Measurements from ENCODE around the gene ATG16L1.

The ATG16L1 gene

DNA sequence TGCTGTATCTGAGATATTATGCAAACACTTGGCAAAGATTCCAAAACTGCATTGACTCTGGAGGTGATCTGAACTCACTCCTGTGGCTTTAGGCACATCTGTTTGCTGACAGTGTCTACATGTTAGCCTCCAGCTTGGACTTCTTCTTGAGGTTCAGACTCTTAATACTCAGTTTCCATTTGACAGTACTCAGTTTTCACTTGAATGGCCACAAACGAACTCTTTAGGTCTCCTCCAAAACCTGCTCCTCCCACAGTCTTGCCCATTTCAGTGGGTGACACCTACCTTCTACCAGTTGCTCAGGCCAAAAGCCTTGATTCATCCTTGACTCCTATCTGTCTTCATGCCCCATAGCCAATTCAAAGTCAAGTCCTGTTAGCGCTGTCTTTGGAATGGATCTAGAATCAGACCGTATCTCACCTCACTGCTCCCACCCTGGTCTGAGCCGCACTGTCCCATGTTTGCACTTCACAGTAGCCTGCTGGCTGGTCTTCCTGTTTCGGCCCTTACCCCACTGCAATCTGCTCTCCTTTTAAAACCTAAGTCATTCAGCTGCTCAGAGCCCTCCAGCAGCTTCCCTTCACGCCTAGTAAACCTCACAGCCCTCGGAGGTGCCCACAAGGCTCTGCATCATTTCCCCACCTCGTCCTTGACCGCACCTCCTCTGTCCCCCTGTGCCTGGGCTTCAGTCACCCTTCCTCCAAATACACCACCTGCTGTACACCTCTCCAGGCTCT, 10.5 kb downstream of the ATG16L1 start:
- no peak for DNase-seq

DNA sequence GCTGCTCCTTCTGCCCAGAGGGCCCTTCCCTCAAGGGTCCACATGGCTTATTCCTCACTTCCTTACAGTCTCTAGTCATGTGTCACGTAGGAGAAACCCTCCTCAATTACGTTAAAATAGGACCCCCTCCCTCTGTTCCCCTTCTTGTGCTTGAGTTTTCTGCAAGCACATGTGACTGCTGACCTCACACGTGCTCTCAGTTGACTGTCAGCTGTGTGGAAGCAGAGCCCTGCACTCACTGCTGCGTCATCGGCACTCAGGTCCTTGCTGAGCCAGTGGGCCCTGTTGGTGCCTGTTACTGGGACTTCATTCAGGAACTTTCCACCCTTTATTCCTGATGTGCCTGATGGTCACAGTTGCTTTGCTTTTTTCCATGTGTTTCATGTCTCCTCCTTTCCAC, 11.1 kb downstream of the ATG16L1 start:
- DNase-seq, result no peak

DNA sequence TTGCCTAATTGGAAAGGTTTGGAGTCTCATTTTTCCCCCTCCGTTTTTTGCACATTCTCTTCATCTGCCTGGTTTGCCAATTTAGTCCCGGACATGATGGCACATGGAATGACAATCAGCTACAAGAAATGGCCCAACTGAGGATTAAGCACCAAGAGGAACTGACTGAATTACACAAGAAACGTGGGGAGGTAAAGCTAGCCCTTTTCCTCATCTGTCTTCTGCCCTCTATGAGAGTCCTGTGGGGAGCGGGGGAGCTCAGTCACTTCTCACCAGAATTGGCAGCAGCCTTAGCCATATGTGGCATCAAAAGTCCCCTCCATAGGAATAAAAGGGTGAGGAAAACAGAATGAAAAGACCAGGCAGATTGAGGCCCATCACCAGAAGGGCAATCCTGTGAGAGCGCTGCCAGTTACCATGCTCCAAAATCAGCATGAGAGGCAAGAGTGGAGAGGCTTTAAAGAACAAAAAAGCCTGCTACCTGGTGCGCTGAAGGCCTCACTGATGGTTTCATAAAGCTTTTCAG, 11.6 kb downstream of the ATG16L1 start:
- DNase-seq, result no peak

DNA sequence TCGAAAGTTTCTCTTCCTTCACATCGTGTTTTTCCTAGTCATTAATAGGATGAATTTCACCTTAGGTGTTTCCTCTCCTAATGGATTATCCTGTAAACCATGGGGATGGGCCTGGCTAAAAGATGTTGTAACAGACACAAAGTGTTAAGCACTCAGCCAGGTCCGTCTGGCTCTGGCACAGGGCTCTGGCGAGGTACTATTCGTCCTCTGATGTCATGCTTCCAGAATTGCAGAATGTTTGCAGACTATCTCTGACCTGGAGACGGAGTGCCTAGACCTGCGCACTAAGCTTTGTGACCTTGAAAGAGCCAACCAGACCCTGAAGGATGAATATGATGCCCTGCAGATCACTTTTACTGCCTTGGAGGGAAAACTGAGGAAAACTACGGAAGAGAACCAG, 13.2 kb downstream of the ATG16L1 start:
- no peak for DNase-seq

DNA sequence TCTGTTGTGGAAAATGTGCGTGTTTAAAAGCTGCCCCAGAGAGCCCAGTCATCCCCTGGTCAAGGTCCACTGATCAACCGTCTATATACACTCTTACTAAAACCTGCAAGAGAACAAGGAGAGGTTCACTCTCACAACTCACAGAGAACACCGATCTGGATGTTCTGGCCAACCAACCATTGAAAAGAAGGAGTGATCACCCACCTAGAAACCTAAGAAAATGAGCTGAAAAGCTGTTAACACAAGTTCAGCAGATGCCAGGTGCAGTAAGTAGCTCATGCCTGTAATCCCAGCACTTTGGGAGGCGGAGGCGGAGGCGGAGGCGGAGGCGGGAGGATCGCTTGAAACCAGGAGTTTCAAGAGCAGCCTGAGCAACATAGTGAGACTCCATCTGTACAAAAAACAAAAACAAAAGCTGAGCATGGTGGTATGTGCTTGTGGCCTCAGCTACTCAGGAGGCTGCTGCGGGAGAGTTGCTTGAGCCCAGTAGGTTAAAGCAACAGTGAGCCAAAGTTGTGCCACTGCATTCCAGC, 14.5 kb downstream of the ATG16L1 start:
- DNase-seq, result no peak

DNA sequence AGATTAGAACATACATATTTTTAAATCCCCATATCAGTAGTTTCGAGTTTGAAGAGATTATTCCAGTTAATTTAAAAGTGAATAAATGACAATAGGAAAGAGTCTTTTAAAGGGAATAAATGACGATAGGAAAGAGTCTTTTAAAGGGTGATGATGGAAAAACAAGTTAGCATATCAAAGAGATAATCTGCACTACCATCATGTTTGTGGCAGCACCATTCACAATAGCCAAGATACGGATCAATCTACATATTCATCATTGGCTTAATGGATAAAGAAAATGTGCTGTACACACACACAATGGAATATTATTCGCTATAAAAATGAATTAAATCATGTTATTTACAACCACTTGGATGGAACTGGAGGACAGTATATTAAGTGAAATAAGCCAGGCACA, 15.0 kb downstream of the ATG16L1 start:
- DNase-seq, result no peak

DNA sequence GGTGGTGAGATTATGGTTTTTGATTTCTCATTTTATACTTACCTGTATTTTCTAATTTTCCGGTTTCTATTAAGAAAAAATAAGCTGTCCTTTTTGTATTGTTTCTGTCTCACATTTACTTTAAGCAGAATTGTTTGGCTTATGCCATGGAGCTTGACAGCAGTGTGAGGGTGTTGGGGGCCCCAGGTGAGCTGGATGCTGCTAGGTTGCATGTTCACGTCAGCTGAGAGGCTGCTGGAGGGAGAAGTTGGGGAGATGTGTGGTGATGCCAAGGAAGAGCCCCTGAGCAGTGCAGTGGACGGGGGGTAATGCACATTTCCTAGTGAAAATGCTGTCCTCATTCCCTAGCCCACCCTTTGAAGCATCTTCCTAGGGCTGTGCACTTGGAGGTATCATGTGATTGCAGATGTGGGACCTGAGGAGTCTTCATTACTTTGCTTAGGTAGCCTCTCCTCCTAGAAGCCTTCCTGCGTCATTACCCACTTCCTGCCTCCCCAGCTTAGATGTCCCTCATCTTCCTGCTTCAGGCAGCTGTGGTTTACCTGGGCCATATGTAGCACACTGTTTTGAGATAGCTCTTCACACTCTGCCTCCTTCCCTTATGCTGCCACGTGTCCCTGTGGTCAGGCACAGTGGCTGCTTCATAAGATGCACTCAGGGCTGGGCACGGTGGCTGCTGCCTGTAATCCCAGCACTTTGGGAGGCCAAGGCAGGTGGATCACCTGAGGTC, 16.2 kb downstream of the ATG16L1 start:
- peak; percentile 78 for DNase-seq

DNA sequence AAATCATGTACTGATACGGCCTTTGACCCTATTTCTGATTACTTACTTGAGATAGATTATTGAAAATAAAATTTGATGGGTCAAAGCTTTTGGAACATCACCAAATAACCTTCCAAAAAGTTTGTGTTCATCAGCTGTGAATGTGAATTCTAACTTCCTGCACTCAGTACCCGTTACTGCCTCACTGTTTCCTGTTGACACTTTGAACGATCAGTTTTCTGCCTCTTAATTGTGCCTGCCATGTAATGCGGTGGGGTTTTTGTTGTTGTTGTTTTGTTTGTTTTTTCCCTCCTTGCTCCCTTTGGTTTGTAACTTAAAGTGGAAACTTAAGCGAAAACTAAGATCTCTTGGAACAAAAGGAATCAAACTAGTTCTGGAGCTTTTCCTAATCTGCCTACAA, 18.9 kb downstream of the ATG16L1 start:
- DNase-seq, result no peak

DNA sequence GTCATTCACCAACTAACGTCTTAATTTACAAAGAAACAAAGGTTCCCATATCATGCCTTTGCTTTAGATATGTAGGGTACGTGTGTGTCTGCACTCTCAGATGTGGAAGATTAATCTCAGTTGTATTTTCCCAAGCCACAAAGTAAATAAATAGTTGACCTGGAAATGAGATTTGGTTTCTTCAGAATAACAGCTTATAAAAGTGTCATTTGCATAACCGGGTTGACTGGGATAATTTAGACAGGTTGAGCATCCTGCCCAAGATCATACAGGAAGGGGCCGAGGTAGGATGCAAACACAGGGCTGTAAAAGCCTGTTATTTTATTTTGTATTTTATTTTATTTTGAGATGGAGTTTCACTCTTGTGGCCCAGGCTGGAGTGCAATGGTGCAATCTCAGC, 19.5 kb downstream of the ATG16L1 start:
- no peak for DNase-seq

DNA sequence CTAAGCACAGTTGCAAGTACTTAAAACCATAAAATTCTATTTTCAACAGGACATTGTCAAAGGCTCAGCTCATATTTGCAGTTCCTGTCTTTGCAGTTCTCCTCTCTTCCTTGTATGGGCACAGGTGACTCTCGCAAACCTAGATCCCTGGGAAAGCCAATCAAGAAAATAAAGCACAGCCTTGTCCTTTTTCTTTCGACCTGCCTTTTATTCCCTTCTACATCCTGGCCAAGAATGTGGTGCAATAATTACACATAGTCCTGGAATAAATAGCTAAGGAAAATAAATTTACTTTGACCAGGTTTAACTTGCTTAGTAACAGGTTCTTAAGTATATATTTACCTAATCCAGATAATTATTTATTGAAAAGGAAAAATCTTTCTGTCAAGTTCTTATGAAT, 20.2 kb downstream of the ATG16L1 start:
- no peak for DNase-seq

DNA sequence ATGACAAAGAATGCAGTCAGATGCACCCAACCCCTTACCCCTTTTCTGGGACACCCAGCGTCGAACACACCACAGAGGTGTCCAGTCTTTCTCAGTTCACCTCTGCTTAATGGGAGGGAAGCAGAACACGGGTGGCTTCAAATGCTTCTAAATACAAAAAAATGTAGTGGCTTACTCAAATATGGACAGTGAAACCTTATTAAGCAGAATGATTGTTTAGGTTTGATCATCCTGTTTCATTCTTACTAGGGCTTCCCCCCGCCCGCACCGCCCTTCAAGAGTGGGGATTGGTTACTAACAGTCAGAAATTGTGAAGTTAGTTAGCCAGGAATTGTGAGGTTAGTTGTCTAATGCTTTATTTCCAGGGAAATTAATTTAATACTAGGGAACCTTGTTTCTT, 21.6 kb downstream of the ATG16L1 start:
- no peak for DNase-seq

DNA sequence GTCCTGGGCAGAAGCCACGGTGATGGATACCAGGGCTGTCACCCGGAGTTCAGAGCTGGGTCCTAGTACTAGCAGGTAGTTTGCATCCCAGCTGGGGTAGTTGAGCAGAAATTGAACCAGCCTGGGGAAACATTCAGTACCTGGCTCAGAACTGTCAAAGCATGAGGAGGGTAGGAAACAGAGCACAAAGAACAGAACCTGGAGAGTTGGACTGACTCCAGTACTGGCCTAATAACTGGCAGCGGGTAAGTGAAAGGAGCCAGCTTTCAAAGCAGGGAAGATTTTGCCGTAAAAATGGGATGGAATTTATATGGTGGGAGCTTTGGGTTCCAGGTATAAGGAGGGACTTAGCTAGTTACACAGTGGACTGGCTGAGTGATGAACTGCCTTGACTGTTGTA, 23.8 kb downstream of the ATG16L1 start:
- DNase-seq, result no peak

DNA sequence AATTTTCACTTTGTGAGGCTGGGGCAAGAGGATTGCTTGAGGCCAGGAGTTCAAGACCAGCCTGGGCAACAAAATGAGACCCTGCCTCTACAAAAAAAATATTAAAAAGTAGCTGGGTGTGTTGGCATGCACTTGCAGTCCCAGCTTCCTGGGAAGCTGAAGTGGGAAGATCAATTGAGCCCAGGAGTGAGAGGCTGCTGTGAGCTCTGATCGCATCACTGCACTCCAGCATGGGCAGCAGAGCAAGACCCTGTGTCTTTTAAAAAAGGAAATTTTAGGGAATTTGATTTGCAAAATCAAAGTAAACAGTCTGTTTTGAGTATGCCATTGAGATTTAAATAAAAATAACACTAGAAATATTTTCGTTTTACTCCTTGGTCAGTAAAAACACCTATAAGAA, 27.4 kb downstream of the ATG16L1 start:
- no peak for DNase-seq

DNA sequence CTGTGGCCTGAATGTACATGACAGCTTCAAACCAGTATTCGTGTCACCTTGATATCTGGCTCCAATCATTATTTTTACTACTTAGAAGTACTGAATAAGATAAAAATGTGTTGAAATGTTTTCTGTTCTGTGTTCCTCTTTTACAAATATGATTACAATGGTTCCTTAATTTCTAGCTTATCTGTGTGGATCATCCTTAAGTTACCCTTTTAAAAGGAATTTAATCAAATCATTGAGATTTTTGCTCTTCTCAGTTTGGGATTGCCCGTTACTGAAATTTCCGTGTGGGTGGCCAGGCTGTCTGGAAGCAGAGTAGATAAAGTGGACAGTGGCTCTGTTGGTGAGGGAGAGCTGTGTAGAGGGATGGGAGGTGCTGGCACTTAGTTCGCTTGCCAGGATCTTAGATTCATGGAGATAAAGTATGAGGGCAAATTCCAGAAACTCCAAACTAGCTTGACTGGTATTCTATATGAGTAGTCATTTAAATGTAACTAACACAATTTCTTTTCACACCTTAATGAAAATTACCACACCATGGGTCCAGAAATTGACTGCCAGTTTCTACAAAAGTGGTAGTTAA, 28.7 kb downstream of the ATG16L1 start:
- no peak for DNase-seq

DNA sequence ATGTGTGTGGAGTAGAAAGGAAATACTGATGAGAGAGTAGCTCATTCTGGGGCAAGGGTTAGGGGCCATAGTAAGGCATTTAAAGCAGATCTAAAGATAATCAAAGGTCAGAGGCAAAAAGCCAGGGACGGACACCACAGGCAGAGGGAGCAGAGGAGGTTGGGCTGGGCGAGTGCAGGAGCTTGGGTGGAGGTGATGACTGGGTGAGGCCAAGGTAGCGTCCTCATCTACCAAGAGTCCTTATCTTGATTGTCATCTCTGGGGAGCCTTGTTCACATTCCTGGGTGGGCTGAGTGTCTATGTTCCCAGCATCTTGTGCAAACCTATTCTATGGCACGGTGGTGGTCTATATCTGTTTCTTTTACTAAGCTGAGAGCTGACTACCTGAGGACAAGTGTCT, 30.1 kb downstream of the ATG16L1 start:
- DNase-seq, result no peak

DNA sequence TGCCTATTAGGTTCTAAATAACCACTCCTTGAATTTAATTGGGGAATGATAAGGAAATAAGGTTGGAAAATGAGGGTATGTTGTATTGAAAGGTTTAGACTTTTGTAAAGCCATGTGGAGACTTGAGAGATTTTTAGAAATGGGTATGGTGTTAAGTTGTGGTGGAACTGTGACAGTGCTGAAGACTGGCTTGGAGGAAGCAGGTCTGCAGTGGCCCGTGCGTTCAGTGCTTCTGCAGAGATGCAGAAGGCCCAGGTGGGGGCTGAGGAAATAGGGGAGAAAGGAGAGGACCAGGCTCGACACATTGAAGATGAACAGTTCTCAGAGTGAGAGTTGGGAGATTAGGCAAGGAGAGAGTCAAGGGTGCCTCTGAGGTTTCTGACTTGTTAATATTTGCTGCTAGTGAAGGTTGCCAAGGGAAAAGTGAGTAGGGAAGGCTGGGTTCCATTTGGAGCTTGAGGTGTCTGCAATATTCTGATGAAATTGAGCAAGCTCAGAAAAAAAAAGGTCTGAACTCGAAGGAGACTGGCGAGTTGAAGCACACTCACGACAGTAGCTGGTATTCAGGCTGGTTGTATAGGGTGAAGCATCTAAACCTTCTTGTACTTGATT, 30.6 kb downstream of the ATG16L1 start:
- DNase-seq, result no peak

DNA sequence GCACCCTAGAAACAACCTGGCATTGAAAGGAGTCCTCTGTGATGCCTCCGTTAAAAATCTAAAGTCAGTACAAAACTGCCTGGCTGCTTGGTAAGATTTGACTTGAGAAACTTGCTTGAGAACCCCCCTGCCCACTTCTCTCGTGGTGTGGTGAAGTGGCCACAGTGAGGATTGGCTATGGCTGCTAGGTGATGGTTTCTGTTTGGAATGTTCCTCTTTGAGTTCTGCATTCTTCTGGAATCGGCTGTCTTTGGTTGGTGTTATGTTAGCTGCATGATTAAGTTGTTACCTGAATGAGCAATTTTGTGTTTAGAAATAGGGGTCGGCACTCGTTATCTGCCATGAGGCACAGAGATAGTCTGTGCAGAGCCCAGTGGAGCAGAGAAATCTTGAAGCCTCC, 34.4 kb downstream of the ATG16L1 start:
- no peak for DNase-seq

DNA sequence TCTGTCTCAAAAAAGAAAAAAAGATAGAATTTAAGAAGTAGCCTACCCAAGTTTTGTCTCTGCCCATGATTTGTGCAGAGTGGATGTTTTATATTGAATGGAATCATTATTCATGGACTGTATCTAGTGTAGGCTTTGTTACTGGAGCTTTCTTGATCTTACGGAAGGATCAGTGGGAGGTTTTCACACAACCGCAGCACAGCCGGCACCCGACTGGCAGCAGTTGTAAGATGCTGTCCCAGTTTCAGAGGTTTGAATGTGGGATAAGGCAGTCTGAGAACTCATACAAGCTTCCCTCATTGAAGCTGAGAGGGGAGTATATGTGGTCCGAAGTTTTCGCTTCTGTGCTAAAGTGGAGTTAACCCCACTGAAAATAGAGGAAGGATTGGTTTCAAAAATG, 36.4 kb downstream of the ATG16L1 start:
- no peak for DNase-seq

DNA sequence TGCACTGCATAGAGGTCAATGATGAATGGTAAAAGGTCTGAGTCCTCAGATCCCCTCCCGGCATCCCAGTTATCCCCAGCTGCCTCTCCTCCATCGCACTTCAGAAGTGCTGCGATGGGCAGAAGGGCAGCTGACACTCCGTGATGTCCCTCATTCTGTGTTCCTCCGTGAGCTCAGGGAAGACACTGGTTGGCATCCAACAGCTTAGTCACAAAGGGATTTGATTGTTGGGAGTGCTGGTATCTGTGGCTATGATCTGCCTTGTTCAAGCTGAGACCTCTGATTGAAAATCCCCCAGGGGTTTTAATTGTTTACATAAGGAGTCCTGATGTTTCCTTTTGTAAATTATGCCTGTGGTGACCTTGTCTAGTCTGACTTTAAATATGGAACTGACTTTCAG, 37.2 kb downstream of the ATG16L1 start:
- DNase-seq, result no peak

DNA sequence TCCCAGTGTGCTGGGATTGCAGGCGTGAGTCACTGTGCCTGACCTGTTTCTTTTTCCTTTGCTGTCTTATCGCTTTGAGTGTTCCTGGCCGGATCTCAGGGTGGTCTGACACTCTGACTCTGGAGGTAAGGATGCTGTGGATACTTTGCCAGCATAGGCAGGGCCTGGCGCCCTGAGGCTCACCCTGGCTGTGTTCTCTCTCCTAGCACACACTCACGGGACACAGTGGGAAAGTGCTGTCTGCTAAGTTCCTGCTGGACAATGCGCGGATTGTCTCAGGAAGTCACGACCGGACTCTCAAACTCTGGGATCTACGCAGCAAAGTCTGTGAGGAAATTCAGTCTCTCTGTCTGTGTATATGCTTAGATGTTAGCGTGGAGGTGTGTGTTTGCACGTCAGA, 38.2 kb downstream of the ATG16L1 start:
- no peak for DNase-seq

DNA sequence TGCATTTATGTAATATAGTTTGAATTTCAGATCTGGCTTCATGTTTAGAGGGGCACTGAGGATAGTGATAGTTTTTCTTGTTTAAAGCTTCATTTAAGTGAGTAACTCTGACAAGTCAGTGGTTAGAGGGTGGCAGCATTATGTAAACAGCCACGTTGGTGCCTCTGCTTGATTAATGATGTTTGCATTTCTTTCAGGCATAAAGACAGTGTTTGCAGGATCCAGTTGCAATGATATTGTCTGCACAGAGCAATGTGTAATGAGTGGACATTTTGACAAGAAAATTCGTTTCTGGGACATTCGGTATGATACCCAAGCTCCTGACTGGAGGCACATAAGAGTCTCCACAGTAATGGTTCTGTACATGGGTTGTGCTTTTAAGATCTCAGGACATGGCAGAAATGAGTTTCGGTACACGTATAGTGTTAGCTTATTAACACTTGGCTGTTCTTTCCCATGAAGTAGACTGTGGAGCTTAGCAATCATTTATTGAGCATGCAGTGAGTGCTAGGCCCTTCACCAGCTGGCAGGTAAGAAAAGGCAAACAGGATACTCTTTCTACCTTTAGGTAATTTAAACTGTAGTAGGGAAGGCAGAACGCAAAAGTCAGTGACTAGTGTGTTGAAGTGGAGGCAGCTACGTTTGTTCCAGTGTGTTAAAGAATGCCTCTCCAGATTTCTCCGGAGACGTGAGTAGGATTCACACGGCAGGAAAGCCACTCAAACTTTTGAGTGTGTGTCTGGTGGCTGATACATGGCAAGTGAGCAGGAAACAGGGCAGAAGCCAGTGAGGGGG, 38.8 kb downstream of the ATG16L1 start:
- DNase-seq, result no peak

DNA sequence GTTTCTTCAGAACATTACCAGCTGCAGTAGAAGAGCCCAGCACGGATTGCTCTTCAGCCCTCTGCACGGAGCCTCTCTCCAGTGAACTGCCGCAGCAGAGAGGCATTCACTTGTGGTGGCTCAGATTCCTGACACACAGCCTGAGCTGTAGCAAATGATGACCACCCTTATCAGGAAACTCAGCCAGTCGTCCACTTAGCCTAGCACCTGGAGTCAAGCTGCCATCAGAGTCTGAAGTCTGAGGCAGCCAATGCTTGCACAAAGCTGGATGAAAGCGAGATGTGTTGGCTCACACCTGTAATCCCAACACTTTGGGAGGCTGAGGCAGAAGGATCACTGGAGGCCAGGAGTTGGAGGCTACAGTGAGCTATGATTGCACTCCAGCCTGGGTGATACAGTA, 44.4 kb downstream of the ATG16L1 start:
- DNase-seq, result no peak

DNA sequence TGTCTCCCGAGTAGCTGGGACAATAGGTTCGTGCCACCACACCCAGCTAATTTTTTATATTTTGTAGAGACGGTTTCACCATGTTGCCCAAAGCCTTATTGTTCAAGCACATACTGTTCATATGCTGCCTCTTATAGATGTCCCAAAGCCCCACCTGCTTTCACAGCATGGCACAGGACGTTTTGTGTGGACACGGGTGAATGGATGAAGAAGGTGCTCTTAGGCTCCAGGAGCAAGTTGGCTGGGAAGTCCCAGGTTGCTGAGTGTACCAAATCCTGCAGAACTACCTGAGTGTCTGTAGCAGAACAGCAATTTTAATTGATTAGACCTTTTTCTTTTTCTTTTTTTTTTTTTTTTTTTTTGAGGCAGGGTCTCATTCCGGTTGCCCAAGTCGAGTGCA, 45.6 kb downstream of the ATG16L1 start:
- DNase-seq, result no peak

Measured in activated CD8-positive, alpha-beta memory T cell treated with anti-CD3 and anti-CD28 coated beads, Interleukin-2, amount 50 U/mL, for 48 hours (primary cell).